ENCODE data around the gene C1QTNF3. TPM values are rescaled to one million over a fixed set of nuclear protein-coding genes. Genes with fewer than 3 reads are reported as not detected.

C1QTNF3 gene
- total and polyA plus RNA-seq, 2 donors (not counting 3 experiments of a cell fraction or from before 2014, with no cell fraction given): 1.6 TPM

- Histone ChIP-seq H3K9ac (replicated peaks; ENCODE audit: extremely low read depth, insufficient read depth, low read length) (no peak overlapping the region), H3K9me3 (replicated peaks; ENCODE audit: control insufficient read depth, insufficient read depth, low read length) (no peaks in the 10 kb centered on the region), H3K36me3 (ENCODE audit: control insufficient read depth in 2 of 2, extremely low read depth in 1 of 2, insufficient read depth in 2 of 2, low read length in 2 of 2) (no peaks in the 10 kb centered on the region), H3K4me3 (replicated peaks in 1 of 3; ENCODE audit: insufficient read depth in 1 of 3, low read depth in 1 of 3, low read length in 3 of 3) (no peak overlapping the region), H3K79me2 (ENCODE audit: control insufficient read depth, insufficient read depth, low read length) (no peaks in the 10 kb centered on the region), H3K9me1 (replicated peaks; ENCODE audit: control insufficient read depth, extremely low read depth, insufficient read depth, low read length) (no peaks in the 10 kb centered on the region), H3K4me1 (ENCODE audit: control insufficient read depth, extremely low read depth, insufficient read depth, low read length) (no peaks in the 10 kb centered on the region), H3K27me3 (ENCODE audit: control insufficient read depth in 2 of 2, insufficient read depth in 2 of 2, low read length in 2 of 2) (peaks cover 5 to 11% of the 10 kb centered on the region in 2 experiments), H2AFZ (ENCODE audit: low read depth, low read length) (no peak overlapping the region), H4K20me1 (replicated peaks; ENCODE audit: control insufficient read depth, extremely low read depth, insufficient read depth, low read length) (no peaks in the 10 kb centered on the region), H3K27ac (ENCODE audit: insufficient read depth, low read depth, low read length) (no peak overlapping the region), H3K4me2 (ENCODE audit: insufficient read depth, low read length) (no peak overlapping the region)
- dilution Hi-C loops (cut with MboI; ENCODE audit: extremely low pct_ligation_motif_present, low sequenced_read_pairs) (no loop called here), intact Hi-C loops (cut with micrococcal nuclease) (no loop called here)
- CTCF ChIA-PET: interaction anchor here (5.5 kb wide), 1 partner anchor 8 kb away, joined by 23 read pairs; no protein-coding TSS in a partner anchor
- POLR2A ChIA-PET: no interaction called here
- FAIRE-seq (no peak), DNase-seq (ENCODE audit: low read depth, low spot score) (no peak)
- no TSS peak for BruUV-seq (replicated peaks)
- TF ChIP-seq FOS (IDR thresholded peaks at IDR 0.05; ENCODE audit: borderline replicate concordance, insufficient read depth, low read length): no peak
Observed at GRCh38 chr5:33978306-33978705, 64.7 kb downstream of the C1QTNF3 start.

- intact Hi-C loops (cut with micrococcal nuclease): no loop called here
- no TSS peak for BruUV-seq (replicated peaks)
- H3K79me2 ChIP-seq (ENCODE audit: control insufficient read depth, insufficient read depth, low read length): no peaks in the 10 kb centered on the region
- H4K20me1 ChIP-seq (replicated peaks; ENCODE audit: control insufficient read depth, extremely low read depth, insufficient read depth, low read length): no peaks in the 10 kb centered on the region
- H3K27ac ChIP-seq (ENCODE audit: insufficient read depth, low read depth, low read length): no peak overlapping the region
- POLR2A ChIA-PET: no interaction called here
- CTCF ChIA-PET: interaction anchor here (0.6 to 2.2 kb wide), 2 partner anchors 14 to 21 kb away, joined by 3 to 6 read pairs; no protein-coding TSS in a partner anchor
- H3K4me1 ChIP-seq (ENCODE audit: control insufficient read depth, extremely low read depth, insufficient read depth, low read length): no peaks in the 10 kb centered on the region
- peaks cover 5 to 11% of the 10 kb centered on the region in 2 experiments for H3K27me3 ChIP-seq (ENCODE audit: control insufficient read depth in 2 of 2, insufficient read depth in 2 of 2, low read length in 2 of 2)
- no peak overlapping the region for H3K4me2 ChIP-seq (ENCODE audit: insufficient read depth, low read length)
- dilution Hi-C loops (cut with MboI; ENCODE audit: extremely low pct_ligation_motif_present, low sequenced_read_pairs): no loop called here
- DNase-seq (ENCODE audit: low read depth, low spot score) (no peak), FAIRE-seq (no peak)
- H2AFZ ChIP-seq (ENCODE audit: low read depth, low read length): no peak overlapping the region
- H3K4me3 ChIP-seq (replicated peaks in 1 of 3; ENCODE audit: insufficient read depth in 1 of 3, low read depth in 1 of 3, low read length in 3 of 3): no peak overlapping the region
- H3K9me3 ChIP-seq (replicated peaks; ENCODE audit: control insufficient read depth, insufficient read depth, low read length): no peaks in the 10 kb centered on the region
- no peaks in the 10 kb centered on the region for H3K36me3 ChIP-seq (ENCODE audit: control insufficient read depth in 2 of 2, extremely low read depth in 1 of 2, insufficient read depth in 2 of 2, low read length in 2 of 2)
- H3K9me1 ChIP-seq (replicated peaks; ENCODE audit: control insufficient read depth, extremely low read depth, insufficient read depth, low read length): no peaks in the 10 kb centered on the region
- no peak overlapping the region for H3K9ac ChIP-seq (replicated peaks; ENCODE audit: extremely low read depth, insufficient read depth, low read length)
- TF ChIP-seq FOS (IDR thresholded peaks at IDR 0.05; ENCODE audit: borderline replicate concordance, insufficient read depth, low read length): no peak
- TF ChIP-seq POLR2A (IDR thresholded peaks at IDR 0.05; ENCODE audit: low read depth, low read length): no peak
- TF ChIP-seq MAX (IDR thresholded peaks at IDR 0.05; ENCODE audit: insufficient read depth, insufficient read length): no peak
- no peak for TF ChIP-seq POLR2AphosphoS5 (IDR thresholded peaks at IDR 0.05; ENCODE audit: insufficient read depth, low read depth, low read length)
- TF ChIP-seq JUN (IDR thresholded peaks at IDR 0.05; ENCODE audit: borderline replicate concordance, insufficient read depth, insufficient read length, low read depth): no peak
- TF ChIP-seq EZH2 (IDR thresholded peaks at IDR 0.05; ENCODE audit: borderline replicate concordance, low read depth, low read length, severe bottlenecking): no peak
- TF ChIP-seq CTCF (IDR thresholded peaks at IDR 0.05; ENCODE audit: extremely low read depth in 1 of 2, insufficient read depth in 1 of 2, low read depth in 1 of 2, low read length in 2 of 2): no peak
Observed at GRCh38 chr5:33976307-33976706, 66.7 kb downstream of the C1QTNF3 start.
